ENCODE results near the gene SAPCD1.

SAPCD1 gene

GRCh38 chr6:31778193-31778592 lies 15.7 kb downstream of the SAPCD1 start:
- H3K4me3 ChIP-seq (ENCODE audit: low read depth, low read length) = no peak overlapping the region
- no peak for TF ChIP-seq CTCF (conservative IDR thresholded peaks at IDR 0.05; ENCODE audit: low read depth, low read length)
- no peak for DNase-seq (ENCODE audit: low read depth)

GRCh38 chr6:31778999-31779885 lies 16.8 kb downstream of the SAPCD1 start:
- DNase-seq (ENCODE audit: low read depth) = no peak
- no peak overlapping the region for H3K4me3 ChIP-seq (ENCODE audit: low read depth, low read length)
- TF ChIP-seq CTCF (conservative IDR thresholded peaks at IDR 0.05; ENCODE audit: low read depth, low read length) = no peak

- no peak for TF ChIP-seq CTCF (conservative IDR thresholded peaks at IDR 0.05; ENCODE audit: low read depth, low read length)
- no peak for DNase-seq (ENCODE audit: low read depth)
- H3K4me3 ChIP-seq (ENCODE audit: low read depth, low read length) = no peak overlapping the region
These were observed 17.5 kb downstream of the SAPCD1 start for GRCh38 chr6:31779908-31780307.

DNA sequence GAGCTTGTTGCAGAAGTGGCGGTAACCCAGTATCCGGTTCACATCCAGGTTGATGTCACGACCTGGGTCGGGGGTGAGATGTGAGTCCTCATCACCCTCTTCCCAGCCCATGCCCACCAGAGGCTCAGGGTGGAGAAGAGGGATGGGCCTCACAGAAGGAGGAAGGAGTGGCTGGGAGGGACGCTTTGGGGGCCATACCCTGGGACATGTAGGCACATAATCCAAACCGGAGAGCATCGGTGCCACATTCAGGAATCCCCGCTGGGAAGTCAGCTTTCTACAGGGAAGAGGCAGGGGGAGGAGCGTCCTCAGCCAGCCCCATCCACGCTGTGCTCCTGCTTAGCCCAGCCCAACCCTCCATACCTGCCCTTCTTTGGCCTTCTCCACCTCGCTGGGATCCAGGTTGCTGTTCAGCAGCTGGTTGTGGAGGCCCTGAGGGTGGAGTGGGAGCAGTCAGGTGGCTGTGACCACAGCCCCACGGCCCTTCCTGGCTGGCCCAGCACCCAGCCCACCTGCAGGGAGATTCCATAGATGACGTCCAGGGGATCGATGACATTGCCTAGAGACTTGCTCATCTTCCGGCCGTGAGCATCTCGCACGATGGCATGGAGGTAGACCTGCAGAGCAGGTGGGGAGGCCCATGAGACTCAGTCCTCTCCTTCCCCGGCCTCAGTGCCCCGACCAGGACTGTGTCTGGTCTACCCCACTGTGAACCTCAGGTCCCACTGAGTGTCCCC lies 18.2 kb downstream of the SAPCD1 start:
- DNase-seq (ENCODE audit: low read depth) = no peak
- no peak overlapping the region for H3K4me3 ChIP-seq (ENCODE audit: low read depth, low read length)
- TF ChIP-seq CTCF (conservative IDR thresholded peaks at IDR 0.05; ENCODE audit: low read depth, low read length) = no peak

- no peak overlapping the region for H3K4me3 ChIP-seq (ENCODE audit: low read depth, low read length)
- DNase-seq (ENCODE audit: low read depth) = no peak
- TF ChIP-seq CTCF (conservative IDR thresholded peaks at IDR 0.05; ENCODE audit: low read depth, low read length) = no peak
These were observed 19.0 kb downstream of the SAPCD1 start for GRCh38 chr6:31781244-31782125.

DNA sequence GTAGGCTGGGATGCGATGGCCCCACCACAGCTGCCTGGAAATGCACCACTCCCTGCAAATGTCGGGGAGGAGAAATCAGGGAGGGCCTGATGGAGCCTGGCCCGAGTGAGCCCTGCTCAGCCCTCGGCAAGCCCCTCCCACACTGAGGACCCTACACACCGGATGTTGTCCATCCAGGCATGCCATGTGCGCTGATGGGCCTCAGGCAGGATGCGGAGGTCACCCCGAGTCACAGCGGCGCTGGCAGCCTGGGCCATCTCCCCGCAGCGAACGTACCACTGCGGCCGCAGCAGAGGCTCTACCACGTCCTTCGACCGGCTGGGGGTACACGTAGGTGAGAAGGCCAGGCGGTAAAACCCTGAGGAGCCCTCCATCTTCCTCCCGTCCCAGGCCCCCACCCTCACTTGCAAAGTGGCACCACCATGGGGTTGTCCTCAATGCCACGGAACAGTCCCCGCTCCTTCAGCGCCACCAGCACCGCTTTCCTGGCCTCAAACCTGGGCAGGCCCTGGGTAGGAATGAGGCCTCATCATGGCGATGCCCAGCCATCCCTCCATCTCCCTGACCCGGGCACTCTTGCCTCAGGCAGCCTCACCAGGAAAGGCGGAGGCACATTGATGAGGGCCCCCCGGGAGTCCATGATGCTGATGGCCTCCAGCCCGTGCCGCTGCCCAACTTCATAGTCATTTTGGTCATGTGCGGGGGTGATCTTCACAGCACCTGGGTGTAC lies 19.8 kb downstream of the SAPCD1 start:
- H3K4me3 ChIP-seq (ENCODE audit: low read depth, low read length) = no peak overlapping the region
- no peak for DNase-seq (ENCODE audit: low read depth)
- no peak for TF ChIP-seq CTCF (conservative IDR thresholded peaks at IDR 0.05; ENCODE audit: low read depth, low read length)
